ENCODE results near the gene MAPK8IP3. TPM values are rescaled to one million over a fixed set of nuclear protein-coding genes. Genes with fewer than 3 reads are reported as not detected.
"Not testable (repeated sequence)": the region's sequence is repeated elsewhere in the genome, so short reads cannot be mapped to it uniquely, and the experiment has no call there.

MAPK8IP3 gene
- total RNA-seq, 2 experiments from 2014 or later: 46.5 to 50.7 TPM

DNA sequence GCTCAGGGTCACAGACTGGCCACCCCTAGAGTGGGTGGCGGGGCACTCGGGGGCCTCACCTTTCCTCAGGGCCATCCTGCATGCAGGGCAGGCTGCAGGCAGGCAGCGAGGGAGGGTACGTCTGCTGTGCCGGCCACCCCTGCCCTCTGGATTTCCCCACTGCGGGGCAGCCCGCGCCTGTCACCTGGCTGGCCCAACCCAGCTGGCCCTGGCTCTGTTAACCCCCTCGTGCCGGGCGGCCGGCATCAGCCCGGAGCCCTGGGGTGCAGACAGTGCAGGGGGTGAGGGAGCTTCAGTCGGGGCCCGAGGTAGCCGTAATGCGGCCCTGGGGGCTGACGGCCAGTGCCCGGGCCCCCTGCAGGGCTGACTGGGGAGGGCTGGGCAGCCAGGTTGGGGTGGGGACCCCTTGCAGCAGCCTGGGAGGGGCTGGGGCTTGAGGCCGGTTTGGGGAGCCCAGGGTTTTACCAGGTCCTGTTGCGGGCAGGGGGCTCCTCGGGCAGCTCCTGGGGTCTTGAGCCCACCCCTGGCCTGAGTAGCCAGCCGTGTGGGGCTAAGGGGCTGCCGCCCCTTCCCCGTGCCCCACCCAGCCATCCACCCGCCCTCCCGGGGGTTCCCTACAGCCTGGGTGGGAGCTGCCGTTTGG, 87.7 kb downstream of the MAPK8IP3 start, which contains the start of gene IGFALS:
Gene IGFALS, minus strand, starts transcription at position 128 of the 643 bp plus-strand sequence. Its CDS starts 53 bp downstream, at position 75.
- no peak for DNase-seq
- H3K27ac Mint-ChIP-seq: no peak within 1 kb of the TSS
- H3K27me3 Mint-ChIP-seq (ENCODE audit: low read depth): no peaks in the 10 kb centered on the region
- CTCF ChIA-PET: interaction anchor here (1.1 kb wide), 1 partner anchor 135 kb away, joined by 3 read pairs; no protein-coding TSS in a partner anchor
- H3K36me3 Mint-ChIP-seq (ENCODE audit: low read depth): peaks cover 3% of the 10 kb centered on the region
- H3K4me1 Mint-ChIP-seq (ENCODE audit: low read depth): no peaks in the 10 kb centered on the region
- intact Hi-C loops (cut with micrococcal nuclease): no loop called here
- H3K4me3 Mint-ChIP-seq: no peak within 1 kb of the TSS
- H3K9me3 Mint-ChIP-seq: peaks cover 10% of the 10 kb centered on the region

DNA sequence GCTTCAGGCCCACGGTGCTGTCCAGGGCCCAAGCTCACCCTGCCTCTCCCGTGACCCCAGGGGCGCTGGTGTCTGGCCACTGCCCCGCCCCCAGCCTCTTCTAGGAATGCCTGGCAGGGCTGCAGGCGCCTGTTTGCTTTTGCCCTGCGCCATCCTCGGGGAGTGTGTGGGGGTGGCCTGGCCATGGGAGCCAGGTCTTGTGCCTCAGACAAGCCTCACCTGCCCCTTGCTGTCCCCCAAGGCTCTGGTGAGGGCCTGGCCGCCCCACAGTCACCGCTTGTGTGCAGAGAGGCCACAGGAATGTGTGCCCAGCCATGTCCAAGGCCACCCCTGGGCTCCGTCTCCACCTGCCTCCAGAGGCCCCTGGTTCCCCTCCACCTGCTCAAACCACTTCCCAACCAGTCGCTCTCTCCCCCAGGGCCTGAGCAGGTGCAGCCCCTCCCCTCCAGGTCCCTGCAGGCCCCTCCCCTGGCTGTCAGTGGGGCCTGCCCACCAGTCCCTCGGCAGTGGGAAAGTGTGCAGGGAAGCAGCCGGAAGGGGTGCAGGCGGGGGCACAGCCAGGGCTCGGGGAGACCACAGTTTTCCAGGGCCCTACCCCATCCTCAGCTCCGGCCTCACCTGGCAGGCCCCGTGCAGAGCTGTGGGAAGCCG, 88.4 kb downstream of the MAPK8IP3 start:
- Mint-ChIP-seq H3K4me3 (no peak overlapping the region), H3K4me1 (ENCODE audit: low read depth) (no peaks in the 10 kb centered on the region), H3K27ac (no peak overlapping the region), H3K27me3 (ENCODE audit: low read depth) (no peaks in the 10 kb centered on the region), H3K9me3 (peaks cover 16% of the 10 kb centered on the region), H3K36me3 (ENCODE audit: low read depth) (peaks cover 4% of the 10 kb centered on the region)
- DNase-seq: no peak
- CTCF ChIA-PET: no interaction called here
- intact Hi-C loops (cut with micrococcal nuclease): no loop called here

GRCh38 chr16:1794908-1795666, 89.1 kb downstream of the MAPK8IP3 start:
- no peak overlapping the region for H3K27ac Mint-ChIP-seq
- H3K9me3 Mint-ChIP-seq: peaks cover 18% of the 10 kb centered on the region
- H3K4me3 Mint-ChIP-seq: no peak overlapping the region
- DNase-seq: no peak
- intact Hi-C loops (cut with micrococcal nuclease): no loop called here
- H3K27me3 Mint-ChIP-seq (ENCODE audit: low read depth): no peaks in the 10 kb centered on the region
- H3K4me1 Mint-ChIP-seq (ENCODE audit: low read depth): no peaks in the 10 kb centered on the region
- H3K36me3 Mint-ChIP-seq (ENCODE audit: low read depth): peaks cover 6% of the 10 kb centered on the region
- CTCF ChIA-PET: no interaction called here

DNA sequence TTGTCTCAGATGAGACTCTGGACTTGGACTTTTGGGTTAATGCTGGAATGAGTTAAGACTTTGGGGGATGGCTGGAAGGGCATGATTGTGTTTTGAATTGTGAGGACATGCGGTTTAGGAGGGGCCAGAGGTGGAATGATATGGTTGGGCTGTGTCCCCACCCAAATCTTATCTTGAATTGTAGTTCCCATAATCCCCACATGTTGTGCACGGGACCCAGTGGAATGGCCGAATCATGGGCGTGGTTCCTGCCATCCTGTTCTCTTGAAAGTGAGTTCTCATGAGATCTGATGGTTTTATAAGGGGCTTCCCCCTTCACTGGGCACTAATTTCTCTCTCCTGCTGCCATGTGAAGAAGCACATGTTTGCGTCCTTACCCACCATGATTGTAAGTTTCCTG, 93.3 kb downstream of the MAPK8IP3 start:
- H3K4me3 Mint-ChIP-seq; H3K36me3 Mint-ChIP-seq (ENCODE audit: low read depth); intact Hi-C loops (cut with micrococcal nuclease); H3K27me3 Mint-ChIP-seq (ENCODE audit: low read depth); H3K4me1 Mint-ChIP-seq (ENCODE audit: low read depth); CTCF ChIA-PET; H3K27ac Mint-ChIP-seq; DNase-seq: not testable (repeated sequence)
- H3K9me3 Mint-ChIP-seq: peaks cover 18% of the 10 kb centered on the region

DNA sequence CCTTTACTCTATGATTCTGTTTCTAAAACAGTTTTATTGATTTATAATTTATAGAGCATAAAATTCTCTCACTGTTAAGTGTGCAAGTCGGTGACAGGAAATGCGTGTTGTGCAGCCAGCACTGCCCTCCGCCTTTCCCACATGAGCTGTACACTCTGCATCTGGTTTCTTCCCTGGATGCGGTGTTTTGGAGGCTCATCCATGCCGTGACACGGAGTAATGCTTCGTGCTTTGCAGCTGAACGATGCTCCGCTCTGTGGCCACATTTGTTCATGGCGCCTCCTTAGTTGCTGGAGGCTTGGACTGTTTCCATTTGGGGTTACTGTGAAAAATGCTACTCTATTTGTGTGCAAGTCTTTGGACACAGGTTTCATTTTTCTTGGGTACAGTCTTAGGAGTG, 94.7 kb downstream of the MAPK8IP3 start:
- intact Hi-C loops (cut with micrococcal nuclease): no loop called here
- no peak for DNase-seq
- CTCF ChIA-PET: interaction anchor here (1.2 kb wide), 1 partner anchor 10 kb away, joined by 4 read pairs; no protein-coding TSS in a partner anchor
- Mint-ChIP-seq H3K4me1 (ENCODE audit: low read depth) (no peaks in the 10 kb centered on the region), H3K27ac (no peak overlapping the region), H3K9me3 (peaks cover 18% of the 10 kb centered on the region), H3K4me3 (no peak overlapping the region), H3K27me3 (ENCODE audit: low read depth) (no peaks in the 10 kb centered on the region), H3K36me3 (ENCODE audit: low read depth) (peaks cover 6% of the 10 kb centered on the region)

DNA sequence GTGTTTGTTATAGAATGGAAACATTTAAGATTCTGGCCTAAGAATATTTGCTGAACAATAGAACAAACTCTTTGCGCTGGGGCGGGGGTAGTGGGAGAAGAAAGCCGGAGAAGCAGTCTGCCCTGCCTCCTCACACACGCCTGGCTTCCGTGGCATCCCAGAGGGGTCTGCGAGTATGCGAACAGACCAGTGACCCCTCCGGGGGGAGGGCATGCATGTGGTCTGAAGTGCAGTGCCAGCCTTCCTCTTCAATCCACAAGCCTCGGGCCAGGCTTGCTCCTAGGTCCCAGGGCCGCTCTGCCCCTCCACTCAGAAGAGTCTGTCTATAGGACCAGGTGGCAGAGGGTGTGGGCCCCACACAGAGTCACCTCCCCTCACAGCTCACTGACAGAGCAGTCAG, 101.6 kb downstream of the MAPK8IP3 start:
- CTCF ChIA-PET: interaction anchor here (1.3 kb wide), 1 partner anchor 25 kb away, joined by 4 read pairs; the partner anchor contains the start of genes NUBP2 and SPSB3
- no peaks in the 10 kb centered on the region for H3K27me3 Mint-ChIP-seq (ENCODE audit: low read depth)
- no peak overlapping the region for H3K4me3 Mint-ChIP-seq
- H3K36me3 Mint-ChIP-seq (ENCODE audit: low read depth): peaks cover 6% of the 10 kb centered on the region
- intact Hi-C loops (cut with micrococcal nuclease): no loop called here
- no peaks in the 10 kb centered on the region for H3K9me3 Mint-ChIP-seq
- H3K27ac Mint-ChIP-seq: no peak overlapping the region
- H3K4me1 Mint-ChIP-seq (ENCODE audit: low read depth): peaks cover 4% of the 10 kb centered on the region
- DNase-seq: no peak

DNA sequence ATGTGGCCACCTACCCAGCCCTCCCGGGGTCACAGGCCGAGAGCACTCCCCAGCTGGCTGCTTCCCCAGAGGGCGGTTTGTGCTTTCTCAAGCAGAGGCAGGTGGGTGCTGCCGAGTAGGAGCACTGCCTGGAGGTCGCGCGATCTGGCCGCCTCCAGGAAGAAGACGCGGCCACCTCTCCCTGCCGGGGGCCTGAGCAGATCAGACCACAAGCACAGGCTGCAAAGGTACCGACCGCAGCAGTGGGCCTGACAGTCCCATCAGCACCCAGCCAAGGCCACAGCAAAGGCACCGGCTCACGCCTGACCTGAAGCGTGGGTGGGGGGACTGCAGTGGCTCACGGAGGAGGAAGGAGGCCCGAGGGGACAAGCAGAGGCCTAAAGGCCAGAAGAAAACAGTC, 102.7 kb downstream of the MAPK8IP3 start:
- intact Hi-C loops (cut with micrococcal nuclease): no loop called here
- Mint-ChIP-seq H3K4me1 (ENCODE audit: low read depth) (peaks cover 10% of the 10 kb centered on the region), H3K4me3 (no peak overlapping the region), H3K36me3 (ENCODE audit: low read depth) (peaks cover 6% of the 10 kb centered on the region), H3K27ac (no peak overlapping the region), H3K9me3 (no peaks in the 10 kb centered on the region), H3K27me3 (ENCODE audit: low read depth) (no peaks in the 10 kb centered on the region)
- no peak for DNase-seq
- CTCF ChIA-PET: no interaction called here

DNA sequence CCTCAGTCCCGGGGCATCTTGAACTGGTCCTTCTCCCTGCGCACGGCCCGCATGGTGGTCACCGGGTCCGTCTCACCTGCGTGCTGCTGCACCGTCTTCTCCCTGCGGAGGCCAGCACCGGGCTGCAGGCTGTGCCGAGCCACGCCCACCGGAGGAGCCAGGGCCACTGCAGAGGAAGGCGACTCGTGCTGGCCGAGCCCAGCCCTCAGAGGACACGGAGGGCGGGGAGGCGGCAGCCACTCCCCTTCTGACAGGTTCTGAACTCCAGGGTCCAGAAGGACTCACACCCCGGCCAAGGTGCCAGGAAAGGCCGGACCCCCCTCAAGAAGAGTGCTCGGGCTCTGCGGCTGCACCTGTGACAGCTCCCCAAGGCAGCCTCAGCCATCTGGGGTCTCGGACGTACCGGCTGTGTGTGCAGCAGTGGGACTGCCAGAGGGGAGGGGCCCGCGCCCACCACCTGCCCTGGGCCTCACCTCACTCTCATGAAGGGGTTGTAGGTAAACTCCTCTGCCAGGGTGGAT, 103.3 kb downstream of the MAPK8IP3 start:
- Mint-ChIP-seq H3K27me3 (ENCODE audit: low read depth) (no peaks in the 10 kb centered on the region), H3K4me3 (no peak overlapping the region), H3K9me3 (no peaks in the 10 kb centered on the region), H3K4me1 (ENCODE audit: low read depth) (peaks cover 10% of the 10 kb centered on the region), H3K27ac (no peak overlapping the region), H3K36me3 (ENCODE audit: low read depth) (peaks cover 6% of the 10 kb centered on the region)
- CTCF ChIA-PET: no interaction called here
- intact Hi-C loops (cut with micrococcal nuclease): no loop called here
- DNase-seq: no peak

- CTCF ChIA-PET: interaction anchor here (3.4 kb wide), 1 partner anchor 119 kb away, joined by 14 read pairs; no protein-coding TSS in a partner anchor
- peaks cover 10% of the 10 kb centered on the region for H3K4me1 Mint-ChIP-seq (ENCODE audit: low read depth)
- H3K36me3 Mint-ChIP-seq (ENCODE audit: low read depth): peaks cover 6% of the 10 kb centered on the region
- H3K27ac Mint-ChIP-seq: no peak overlapping the region
- intact Hi-C loops (cut with micrococcal nuclease): no loop called here
- no peaks in the 10 kb centered on the region for H3K27me3 Mint-ChIP-seq (ENCODE audit: low read depth)
- H3K9me3 Mint-ChIP-seq: no peaks in the 10 kb centered on the region
- no peak overlapping the region for H3K4me3 Mint-ChIP-seq
- DNase-seq: no peak
Observed at GRCh38 chr16:1810106-1810505, 104.1 kb downstream of the MAPK8IP3 start.

GRCh38 chr16:1810536-1810935, 104.5 kb downstream of the MAPK8IP3 start:
- H3K27me3 Mint-ChIP-seq (ENCODE audit: low read depth): no peaks in the 10 kb centered on the region
- CTCF ChIA-PET: interaction anchor here (1.3 to 3.4 kb wide), 2 partner anchors 10 to 119 kb away, joined by 4 to 14 read pairs; no protein-coding TSS in a partner anchor
- no peak overlapping the region for H3K27ac Mint-ChIP-seq
- intact Hi-C loops (cut with micrococcal nuclease): no loop called here
- DNase-seq: no peak
- H3K9me3 Mint-ChIP-seq: no peaks in the 10 kb centered on the region
- no peak overlapping the region for H3K4me3 Mint-ChIP-seq
- H3K4me1 Mint-ChIP-seq (ENCODE audit: low read depth): peaks cover 10% of the 10 kb centered on the region
- peaks cover 6% of the 10 kb centered on the region for H3K36me3 Mint-ChIP-seq (ENCODE audit: low read depth)

- H3K4me3 Mint-ChIP-seq: no peak overlapping the region
- no peaks in the 10 kb centered on the region for H3K36me3 Mint-ChIP-seq (ENCODE audit: low read depth)
- H3K4me1 Mint-ChIP-seq (ENCODE audit: low read depth): peaks cover 10% of the 10 kb centered on the region
- DNase-seq: peak; percentile 80
- intact Hi-C loops (cut with micrococcal nuclease): loop anchor here (1.0 to 2.0 kb wide), 2 partner anchors 52 to 117 kb away; no protein-coding TSS in a partner anchor
- no peaks in the 10 kb centered on the region for H3K27me3 Mint-ChIP-seq (ENCODE audit: low read depth)
- H3K27ac Mint-ChIP-seq: no peak overlapping the region
- CTCF ChIA-PET: interaction anchor here (1.9 to 3.4 kb wide), 3 partner anchors 30 to 116 kb away, joined by 4 to 14 read pairs (median 7); partner anchors contain the start of genes MAPK8IP3, NUBP2 and SPSB3
- no peaks in the 10 kb centered on the region for H3K9me3 Mint-ChIP-seq
Observed at GRCh38 chr16:1812732-1813163, 106.8 kb downstream of the MAPK8IP3 start.

DNA sequence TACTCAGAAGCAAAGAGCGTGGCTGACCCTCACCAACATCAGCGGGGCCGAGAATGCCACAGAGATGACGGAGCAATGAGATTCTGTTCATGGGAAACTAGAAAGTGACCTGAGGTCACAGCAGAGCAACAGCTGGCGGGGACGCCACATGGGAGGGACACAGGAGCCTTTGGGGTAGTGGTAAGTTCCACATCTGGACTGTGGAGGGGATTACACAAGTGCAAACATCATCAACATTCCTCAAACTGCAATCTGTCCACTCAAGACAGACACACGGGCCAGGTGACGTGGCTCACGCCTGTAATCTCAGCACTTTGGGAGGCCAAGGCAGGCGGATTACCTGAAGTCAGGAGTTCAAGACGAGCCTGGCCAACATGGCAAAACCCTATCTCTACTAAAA, 109.5 kb downstream of the MAPK8IP3 start:
- Mint-ChIP-seq H3K4me3 (no peak overlapping the region), H3K27me3 (ENCODE audit: low read depth) (no peaks in the 10 kb centered on the region), H3K36me3 (ENCODE audit: low read depth) (peaks cover 1% of the 10 kb centered on the region), H3K27ac (no peak overlapping the region), H3K4me1 (ENCODE audit: low read depth) (peaks cover 10% of the 10 kb centered on the region), H3K9me3 (no peaks in the 10 kb centered on the region)
- DNase-seq: no peak
- intact Hi-C loops (cut with micrococcal nuclease): no loop called here
- CTCF ChIA-PET: no interaction called here

Measured in activated naive CD4-positive, alpha-beta T cell treated with anti-CD3 and anti-CD28 coated beads for 36 hours (primary cell).